Stimulated activated CD4-positive, alpha-beta T cell treated with anti-CD3 and anti-CD28 coated beads, Interleukin-1b, Interleukin-23, amount 100 ng/mL, for 24 hours (primary cell): Measurements from ENCODE around the gene ETS1.

Experiments
- DNase-seq, 4 experiments: peaks; one replicate each; pipeline ENCODE4 v3.0.0-alpha.2; 2020; ENCODE audit warnings: low read depth in 4 of 4, low spot score in 1 of 4

The ETS1 gene

GRCh38 chr11:128484172-128484571 is 103.2 kb downstream of the ETS1 start:
- DNase-seq = no peak

GRCh38 chr11:128483211-128483788 is 104.1 kb downstream of the ETS1 start:
- no peak for DNase-seq

GRCh38 chr11:128482512-128483191 is 104.7 kb downstream of the ETS1 start:
- DNase-seq = no peak

GRCh38 chr11:128482092-128482491 is 105.3 kb downstream of the ETS1 start:
- no peak for DNase-seq

GRCh38 chr11:128481135-128481534 is 106.2 kb downstream of the ETS1 start:
- DNase-seq = no peak

GRCh38 chr11:128480665-128481064 is 106.7 kb downstream of the ETS1 start:
- DNase-seq = no peak

- no peak for DNase-seq
Measured at GRCh38 chr11:128480066-128480465, 107.3 kb downstream of the ETS1 start.

- no peak for DNase-seq
Measured at GRCh38 chr11:128479144-128479543, 108.2 kb downstream of the ETS1 start.

GRCh38 chr11:128478305-128478704 is 109.1 kb downstream of the ETS1 start:
- no peak for DNase-seq

- DNase-seq = no peak
Measured at GRCh38 chr11:128477811-128478210, 109.5 kb downstream of the ETS1 start.

GRCh38 chr11:128477278-128477677 is 110.1 kb downstream of the ETS1 start:
- DNase-seq = no peak

- DNase-seq = no peak
Measured at GRCh38 chr11:128476729-128477128, 110.6 kb downstream of the ETS1 start.

- DNase-seq = no peak
Measured at GRCh38 chr11:128476049-128476448, 111.3 kb downstream of the ETS1 start.

GRCh38 chr11:128474036-128474874 is 113.1 kb downstream of the ETS1 start:
- DNase-seq = no peak

- DNase-seq = no peak
Measured at GRCh38 chr11:128473636-128474035, 113.7 kb downstream of the ETS1 start.

GRCh38 chr11:128472128-128473089 is 114.9 kb downstream of the ETS1 start:
- DNase-seq = peak in 1 of 4 experiments; percentile 58

- DNase-seq = no peak
Measured at GRCh38 chr11:128471138-128471661, 116.2 kb downstream of the ETS1 start.

GRCh38 chr11:128470081-128470480 is 117.3 kb downstream of the ETS1 start:
- DNase-seq = no peak

GRCh38 chr11:128469220-128469619 is 118.1 kb downstream of the ETS1 start:
- no peak for DNase-seq

- no peak for DNase-seq
Measured at GRCh38 chr11:128468111-128468510, 119.2 kb downstream of the ETS1 start.

GRCh38 chr11:128467610-128468041 is 119.7 kb downstream of the ETS1 start:
- DNase-seq = no peak
